Dedifferentiated amniotic fluid mesenchymal stem cell (primary cell): ENCODE results near the gene FAM83E.
A peak's percentile ranks its signal among the peaks of the same experiment; 100 is the strongest.
"Not testable (repeated sequence)": the region's sequence is repeated elsewhere in the genome, so short reads cannot be mapped to it uniquely, and the experiment has no call there.

Experiments
- DNase-seq: peaks from one replicate; pipeline ENCODE4 v3.0.0-alpha.2; 2016; ENCODE audit errors: extremely low spot score

FAM83E gene

DNA sequence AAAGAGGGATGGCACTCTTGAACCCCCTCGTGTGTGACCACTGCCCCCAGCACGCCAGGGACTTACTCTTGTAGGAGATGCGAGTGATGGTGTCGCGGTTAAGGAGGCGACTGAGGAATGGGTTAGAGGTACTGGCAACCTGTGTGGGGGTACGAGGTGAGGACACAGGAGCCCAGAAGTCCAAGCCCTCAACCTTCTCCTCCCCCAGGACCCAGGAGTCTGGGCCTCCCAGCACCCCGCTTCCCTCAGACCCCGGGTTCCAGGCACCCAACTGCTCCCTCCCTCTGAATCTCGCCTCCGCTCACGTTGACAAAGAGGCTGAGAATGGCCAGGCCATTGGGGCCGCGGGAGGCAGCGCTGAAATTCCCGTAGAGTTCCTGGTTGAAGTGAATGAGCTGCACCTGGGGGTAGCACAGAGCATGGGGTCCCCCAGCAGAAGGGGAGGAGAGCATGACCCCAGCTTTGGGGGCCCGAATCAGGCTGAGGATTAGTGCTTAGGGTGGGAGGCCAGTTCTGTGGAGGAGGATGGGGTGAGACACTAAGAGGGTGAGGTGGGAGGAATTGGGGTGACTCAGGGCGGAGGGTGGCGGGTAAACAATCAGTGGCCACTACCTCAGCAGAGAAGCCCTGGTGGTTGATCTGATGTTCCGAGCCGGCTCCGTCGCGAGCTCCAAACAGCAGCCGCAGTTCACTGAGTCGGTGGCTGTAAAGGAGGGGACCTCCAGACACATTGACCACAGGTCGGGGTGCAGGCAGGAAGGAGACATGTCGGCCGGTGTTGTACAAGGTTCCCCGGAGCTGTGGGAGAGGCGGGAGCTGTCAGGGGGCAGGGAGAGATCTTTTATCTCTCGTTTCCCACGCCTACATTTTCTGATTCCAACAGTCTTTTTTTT lies 24.9 kb upstream of the FAM83E start:
- DNase-seq: no peak

DNA sequence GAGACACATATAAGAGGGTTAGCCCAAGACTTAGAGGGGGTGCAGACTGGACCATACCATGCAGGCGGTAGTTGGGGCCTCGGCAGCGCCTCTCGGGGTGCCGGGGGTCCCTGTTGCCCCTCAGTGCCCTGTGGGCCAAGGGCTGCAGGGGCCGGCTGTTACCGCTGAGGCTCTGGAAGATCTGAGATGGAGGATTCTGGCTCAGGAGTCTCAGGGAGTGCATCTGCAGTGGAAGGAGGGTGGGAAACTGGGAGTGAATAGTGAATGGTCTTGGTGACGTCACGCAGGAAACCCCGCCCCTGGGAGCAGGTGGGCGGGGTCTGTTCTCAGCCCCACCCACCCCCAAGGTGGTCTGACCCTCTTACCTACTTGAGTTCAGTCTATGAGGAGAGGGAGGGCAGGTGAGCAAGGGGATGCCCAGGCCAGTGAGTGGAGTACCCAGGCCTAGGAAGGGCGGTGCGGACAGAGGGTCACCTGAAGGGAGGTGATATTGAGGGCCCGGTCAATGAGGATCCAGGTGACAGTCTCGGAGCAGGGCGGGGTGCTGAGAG lies 24.0 kb upstream of the FAM83E start:
- no peak for DNase-seq

DNA sequence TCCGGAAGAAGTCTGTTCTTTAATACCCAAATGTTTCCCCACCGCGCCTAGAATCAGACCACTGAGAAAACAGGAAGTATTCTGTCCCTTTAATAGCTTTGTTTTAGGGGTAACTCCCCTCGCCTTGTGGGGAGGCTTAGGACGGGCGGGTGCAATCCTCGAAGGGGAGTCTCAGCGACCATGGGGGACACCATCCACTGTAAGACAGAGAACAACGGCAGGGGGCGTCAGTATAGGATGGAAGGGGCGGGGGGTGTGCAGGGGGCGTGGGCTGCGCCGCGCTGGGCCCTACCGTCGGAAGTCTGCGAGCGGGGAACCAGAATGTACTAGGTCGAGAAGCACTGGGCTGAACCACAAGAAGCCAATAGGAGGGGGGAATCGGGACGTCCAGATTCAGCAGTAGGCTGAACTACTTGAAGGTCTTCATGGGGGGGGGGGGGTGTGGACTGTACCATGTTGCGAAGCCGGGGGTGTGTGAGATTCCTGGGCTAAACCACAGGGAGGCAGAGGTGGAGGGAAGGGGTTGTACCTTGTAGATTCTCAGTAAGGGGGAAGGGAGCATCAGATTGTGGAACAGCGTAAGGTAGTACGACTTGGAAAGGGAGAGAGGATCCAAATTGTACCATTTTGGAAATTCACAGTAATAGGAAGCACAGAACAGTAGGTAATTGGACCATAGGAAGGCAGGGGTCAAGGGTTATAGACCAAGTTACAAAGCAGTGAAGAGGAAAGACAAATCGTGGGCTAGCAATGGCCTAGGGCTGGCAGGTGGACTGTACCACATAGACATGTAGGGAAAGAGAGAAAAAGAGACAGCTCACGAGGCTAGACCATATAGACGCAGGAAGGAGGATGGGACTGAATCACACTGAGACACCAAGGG lies 23.3 kb upstream of the FAM83E start:
- peak; percentile 94 for DNase-seq

DNA sequence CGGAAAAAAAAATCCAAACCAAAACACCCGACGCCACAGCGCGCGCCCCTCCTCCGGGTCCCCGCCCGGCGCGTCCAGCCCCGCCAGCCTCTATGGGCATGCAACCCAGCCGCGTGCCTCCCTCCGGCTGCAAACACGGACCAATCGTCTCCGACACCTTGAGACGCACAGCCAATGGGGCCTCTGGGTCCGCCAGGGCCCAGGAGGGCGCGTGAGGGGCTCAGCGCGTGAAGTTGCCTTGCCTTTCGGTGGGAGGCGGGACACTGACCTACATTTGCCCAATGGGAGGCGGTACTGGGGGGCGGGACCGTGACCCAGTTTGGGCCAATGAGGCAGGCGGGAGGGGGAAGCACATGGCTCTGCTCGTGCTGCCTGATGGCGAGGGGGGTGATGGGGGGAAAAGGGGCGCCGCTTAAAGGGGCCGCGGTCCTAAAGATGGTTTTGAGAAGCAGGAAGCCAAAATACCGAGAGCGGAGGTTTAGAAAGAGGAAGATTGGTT lies 22.6 kb upstream of the FAM83E start:
- DNase-seq: peak; percentile 98

DNA sequence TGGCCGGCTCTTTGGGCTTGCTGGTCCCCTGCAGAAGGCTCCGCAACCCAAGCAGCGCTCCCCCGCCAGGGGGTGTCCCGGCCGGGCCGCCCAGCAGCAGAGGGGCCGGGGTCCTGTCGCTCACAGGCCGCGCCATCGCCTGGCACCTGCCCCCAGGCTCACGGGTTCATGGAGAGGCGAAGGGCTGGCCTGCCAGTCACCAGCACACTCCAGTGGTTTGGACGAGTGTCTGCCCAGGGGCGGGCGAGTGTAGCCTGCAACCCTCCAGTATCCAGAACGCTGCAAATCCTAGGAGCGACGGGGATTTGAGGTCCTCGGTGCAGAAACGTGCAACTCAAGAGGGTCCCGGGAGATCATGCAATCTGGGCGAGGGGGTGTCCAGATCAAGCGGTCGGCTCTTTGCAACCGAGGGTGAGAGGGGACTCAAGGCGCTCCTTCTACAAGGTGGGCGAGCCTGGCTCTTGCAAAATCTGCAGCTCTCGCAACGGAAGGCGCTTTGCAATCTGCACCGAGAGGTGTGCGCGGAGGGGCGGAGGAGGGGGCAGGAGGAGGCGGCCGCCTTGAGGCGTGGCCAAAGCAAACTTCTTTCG lies 22.1 kb upstream of the FAM83E start, which contains the start of gene DBP:
Gene DBP, minus strand, starts transcription at position 521 of the 590 bp plus-strand sequence. Its CDS starts 385 bp downstream, at position 136.
- no peak for DNase-seq

DNA sequence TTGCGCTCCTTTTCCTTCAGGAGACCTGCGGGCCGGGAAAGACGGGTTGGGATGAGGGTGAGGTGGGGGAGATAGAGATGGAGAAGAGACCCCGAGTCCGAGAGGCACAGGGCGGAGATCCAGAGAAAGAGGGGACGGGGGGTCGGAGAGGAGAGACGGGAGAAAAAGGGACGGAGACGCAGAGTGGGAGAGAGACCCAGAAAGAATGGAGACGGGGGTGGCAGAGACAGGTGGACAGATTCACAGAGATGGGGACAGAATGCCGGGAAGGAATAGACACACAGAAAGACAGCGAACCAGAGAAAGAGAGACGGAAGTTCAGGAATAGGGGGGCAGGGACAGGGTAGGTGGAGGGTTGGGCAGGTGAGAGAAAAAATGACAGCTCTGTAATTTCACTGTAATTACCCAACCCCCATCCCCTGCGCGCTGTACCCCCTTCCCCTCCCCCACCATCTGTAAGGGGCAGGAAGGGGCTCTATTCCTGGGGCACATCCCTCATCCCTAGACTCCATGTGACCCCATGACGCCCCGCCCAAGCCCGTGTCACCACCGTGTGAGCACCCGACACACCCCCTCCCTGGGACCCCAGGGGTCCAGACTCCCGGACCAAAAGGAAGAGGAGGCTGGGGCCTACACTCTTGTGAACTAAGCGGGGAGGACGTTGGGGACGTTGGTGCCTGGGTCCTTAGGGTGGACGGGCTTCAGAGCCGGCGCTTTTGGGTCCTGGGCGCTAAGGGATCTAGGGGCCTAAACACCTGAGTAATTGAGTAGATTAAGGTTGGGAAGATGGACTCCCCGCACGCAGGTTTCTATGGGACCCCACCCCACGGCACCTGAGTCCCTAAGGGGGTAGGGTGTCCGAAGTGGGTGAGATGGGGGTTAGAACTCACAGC lies 21.3 kb upstream of the FAM83E start:
- no peak for DNase-seq

DNA sequence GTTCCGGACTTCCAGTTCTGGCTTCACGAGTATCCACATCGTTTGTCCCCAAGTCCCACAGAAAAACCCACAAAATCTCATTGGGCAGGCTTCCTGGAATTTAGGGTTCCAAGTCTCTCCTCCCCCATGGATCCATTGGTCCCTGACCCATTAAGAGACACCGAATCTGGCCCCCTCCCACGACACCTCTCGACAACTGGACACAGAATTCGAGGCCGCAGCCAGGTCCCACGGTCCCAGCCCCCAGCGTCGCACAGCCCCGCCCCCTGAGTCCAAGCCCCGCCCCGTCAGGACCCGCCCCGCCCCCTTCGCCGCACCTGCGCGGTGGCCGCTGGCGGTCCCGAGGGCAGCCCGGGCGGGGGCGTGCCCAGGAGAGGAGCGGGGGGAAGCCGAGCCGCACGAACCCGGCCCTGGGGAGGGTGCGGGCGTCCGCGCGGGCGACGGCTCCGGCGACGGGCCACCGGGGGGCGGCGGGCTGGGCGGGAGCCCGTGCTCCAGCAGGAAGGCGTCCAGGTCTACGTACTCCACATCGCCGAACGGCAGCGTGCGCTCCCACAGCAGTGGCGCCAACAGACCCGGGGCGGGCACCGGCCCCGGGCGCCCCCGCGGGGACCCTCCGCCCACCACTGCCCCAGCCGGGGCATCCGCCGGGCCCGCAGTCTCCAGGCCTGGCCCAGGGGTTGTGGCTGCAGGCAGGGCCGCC lies 20.5 kb upstream of the FAM83E start:
- no peak for DNase-seq

DNA sequence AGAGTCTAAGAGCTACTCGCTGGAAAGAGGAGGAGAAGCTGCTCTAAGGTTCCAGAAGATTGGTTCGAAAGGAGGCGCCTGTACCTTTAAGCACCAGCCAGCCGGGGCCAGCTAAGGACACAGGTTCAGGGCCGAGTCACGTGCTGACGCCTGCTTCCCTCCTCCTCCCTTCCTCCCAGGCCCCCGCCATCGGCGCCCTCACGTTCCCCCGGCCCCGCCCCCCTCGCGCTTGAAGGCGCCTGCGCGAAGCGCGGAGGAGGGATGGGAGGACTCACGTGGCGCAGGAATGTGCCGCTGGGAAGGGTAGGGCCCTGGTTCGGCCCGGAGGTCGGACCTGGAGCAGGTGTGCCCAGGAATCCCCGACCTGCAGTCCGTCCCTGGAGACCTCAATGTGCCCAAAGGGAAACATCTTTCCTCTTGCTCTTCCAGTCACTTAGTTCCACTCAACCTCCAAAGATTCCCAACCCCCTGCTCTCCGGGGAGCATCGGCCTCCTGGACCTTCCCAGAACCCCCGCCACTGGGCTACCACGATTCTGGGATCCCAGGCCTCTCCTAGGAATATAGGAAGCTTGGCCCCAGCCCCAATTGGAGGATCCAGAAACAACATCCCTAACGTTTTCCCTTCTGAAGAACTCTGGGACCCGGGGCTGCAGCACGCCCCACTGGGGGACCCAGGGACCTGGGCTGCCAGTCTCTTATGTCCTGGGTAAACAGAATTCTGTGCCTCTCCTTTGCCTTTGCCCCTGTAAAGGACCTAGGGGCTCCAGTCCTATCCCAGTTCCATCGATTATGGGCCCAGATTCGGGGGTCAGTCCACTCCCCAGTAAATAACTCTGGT lies 19.8 kb upstream of the FAM83E start:
- DNase-seq: peak; percentile 74

DNA sequence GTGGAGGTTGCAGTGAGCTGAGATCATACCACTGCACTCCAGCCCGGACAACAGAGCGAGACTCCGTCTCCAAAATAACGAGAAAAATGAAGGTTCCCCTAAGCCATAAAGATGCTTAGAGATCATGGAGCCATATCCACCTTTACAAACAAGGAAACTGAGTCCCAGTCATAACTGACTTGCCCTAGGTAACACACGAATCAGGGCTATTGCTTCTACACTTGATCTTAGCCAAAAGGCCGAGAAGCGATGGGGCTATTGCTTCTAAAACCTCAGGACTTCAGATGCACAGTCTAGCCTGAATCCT lies 19.1 kb upstream of the FAM83E start:
- no peak for DNase-seq

DNA sequence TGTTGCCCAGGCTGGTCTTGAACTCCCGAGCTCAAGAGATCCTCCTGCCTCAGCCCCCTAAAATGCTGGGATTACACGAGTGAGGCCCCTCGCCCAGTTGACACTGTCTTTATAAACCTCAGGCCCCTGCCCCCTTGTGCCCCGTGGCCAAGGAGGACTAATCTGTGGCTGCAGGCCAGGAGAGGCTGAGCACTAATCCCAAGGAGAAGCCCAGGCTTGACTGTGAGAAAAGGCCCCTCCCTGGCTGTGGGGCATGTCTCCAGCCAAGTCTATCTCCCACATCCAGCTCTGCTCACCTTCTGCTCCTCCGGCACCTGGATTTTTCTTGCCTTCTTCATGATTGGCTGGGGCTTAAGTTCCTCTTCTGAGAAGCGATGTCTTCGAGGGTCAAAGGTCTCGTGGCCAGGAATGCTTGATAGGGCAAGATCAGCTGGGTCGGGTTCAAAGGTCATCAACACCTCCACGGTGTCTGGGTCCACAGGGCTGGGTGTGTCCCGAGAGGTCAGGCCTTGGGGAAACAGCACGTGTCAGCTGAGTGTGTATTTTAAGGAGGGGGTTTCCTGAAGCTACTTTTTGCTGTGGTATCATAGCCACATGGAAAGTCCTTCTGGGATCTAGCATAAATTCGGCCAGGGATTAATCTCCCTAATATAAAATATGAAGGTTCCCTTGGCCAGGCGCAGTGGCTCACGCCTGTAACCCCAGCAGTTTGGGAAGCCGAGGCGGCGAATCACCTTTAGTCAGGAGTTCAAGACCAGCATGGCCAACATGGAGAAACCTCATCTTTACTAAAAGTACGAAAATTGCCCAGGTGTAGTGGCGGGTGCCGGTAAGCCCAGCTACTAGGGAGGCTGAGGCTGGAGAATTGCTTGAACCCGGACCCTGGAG lies 18.5 kb upstream of the FAM83E start:
- DNase-seq: no peak

DNA sequence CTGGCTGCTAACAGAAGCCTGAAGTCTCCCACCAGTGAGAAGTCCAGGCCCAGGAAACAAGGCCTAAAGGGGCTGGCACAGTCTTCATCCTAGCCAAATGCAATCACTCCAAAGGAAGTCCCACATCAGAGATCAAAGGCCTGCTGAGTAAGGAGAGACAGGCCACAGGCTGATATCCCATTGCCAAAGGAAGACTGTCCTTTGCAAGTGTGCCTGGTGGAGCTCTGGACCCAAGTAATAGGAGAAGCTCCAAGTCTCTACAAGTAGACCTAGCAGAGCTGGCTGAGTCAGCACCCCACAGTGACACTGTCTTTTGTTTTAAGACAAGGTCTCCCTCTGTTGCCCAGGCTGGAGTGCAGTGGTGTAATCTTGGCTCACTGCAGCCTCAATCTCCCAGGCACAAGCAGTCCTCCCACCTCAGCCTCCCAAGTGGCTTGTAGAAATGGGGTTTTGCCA lies 17.8 kb upstream of the FAM83E start:
- no peak for DNase-seq

DNA sequence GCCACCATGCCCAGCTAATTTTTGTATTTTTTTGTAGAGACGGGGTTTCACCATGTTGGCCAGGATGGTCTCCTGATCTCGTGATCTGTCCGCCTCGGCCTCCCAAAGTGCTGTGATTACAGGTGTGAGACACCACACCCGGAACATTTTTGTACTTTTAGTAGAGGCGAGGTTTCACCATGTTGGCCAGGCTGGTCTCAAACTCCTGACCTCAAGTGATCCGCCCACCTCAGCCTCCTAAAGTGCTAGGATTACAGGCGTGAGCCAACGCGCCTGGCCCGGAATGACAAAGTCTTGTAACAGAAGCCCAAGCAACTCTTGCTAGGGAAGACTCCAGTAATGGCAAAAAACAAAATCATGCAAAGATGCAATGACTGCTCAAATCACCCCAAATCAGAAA lies 17.4 kb upstream of the FAM83E start:
- DNase-seq: not testable (repeated sequence)

DNA sequence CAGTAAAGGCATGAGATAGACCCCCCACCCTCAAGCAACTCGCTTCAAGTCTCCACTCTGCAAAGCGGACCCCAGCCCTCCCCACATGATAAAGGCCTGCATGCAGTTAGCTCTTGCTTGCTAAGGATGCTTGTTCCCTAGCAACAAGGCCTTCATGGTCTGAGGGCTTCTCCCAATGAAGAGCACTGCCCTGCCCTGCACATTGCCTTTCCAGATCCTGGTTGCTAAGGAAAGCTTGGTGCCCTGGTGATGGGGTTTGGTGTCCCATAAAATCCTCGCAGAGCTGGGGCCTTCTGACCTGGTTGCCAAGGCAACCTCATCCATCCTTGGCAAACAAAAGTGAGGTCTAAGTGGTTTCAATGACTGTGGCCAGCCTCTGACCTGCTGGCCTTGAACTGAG lies 16.3 kb upstream of the FAM83E start:
- DNase-seq: no peak

DNA sequence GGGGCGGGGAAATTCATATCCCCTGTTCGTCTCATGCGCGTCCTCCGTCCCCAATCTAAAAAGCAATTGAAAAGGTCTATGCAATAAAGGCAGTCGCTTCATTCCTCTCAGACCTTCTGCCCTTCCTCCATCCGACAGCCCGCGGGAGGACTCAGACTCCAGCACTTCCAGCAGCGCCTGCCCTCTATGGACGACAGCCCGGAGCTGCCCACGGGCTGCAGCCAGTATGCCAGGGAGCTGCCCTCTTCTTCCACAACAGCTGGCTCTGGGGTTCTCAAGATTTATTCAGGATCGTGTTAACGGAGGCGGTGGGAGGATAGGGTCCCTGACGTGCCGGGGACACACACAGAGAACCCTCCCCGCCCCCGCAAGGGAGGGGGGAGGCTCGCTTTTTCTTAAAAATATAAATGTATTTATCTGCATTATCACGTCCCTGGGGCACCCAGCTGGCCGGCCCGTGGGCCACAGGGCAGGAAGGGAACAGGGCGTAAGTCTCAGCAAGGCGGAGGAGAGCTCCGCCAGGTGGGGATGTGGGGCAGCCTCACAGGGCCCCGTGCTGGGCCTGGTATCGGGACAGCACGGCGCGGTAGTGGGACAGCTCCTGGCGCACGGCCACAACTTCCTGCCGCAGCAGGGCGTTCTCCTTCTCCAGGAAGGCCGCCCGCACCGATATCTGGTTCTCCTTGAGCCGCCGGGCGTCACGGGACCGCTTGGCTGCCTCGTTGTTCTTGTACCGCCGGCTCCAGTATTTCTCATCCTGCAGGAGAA lies 15.6 kb upstream of the FAM83E start:
- no peak for DNase-seq

DNA sequence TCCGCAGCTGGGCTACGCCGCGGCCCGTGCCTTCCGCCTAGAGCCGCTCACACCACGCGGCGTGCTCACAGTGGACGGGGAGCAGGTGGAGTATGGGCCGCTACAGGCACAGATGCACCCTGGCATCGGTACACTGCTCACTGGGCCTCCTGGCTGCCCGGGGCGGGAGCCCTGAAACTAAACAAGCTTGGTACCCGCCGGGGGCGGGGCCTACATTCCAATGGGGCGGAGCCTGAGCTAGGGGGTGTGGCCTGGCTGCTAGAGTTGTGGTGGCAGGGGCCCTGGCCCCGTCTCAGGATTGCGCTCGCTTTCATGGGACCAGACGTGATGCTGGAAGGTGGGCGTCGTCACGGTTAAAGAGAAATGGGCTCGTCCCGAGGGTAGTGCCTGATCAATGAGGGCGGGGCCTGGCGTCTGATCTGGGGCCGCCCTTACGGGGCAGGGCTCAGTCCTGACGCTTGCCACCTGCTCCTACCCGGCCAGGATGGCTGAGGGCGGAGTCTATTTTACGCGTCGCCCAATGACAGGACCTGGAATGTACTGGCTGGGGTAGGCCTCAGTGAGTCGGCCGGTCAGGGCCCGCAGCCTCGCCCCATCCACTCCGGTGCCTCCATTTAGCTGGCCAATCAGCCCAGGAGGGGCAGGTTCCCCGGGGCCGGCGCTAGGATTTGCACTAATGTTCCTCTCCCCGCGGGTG lies 14.9 kb upstream of the FAM83E start:
- DNase-seq: no peak

DNA sequence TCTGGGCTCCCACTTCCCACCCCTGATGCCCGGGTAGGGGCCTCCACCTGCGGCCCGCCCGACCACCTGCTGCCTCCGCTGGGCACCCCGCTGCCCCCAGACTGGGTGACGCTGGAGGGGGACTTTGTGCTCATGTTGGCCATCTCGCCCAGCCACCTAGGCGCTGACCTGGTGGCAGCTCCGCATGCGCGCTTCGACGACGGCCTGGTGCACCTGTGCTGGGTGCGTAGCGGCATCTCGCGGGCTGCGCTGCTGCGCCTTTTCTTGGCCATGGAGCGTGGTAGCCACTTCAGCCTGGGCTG lies 14.4 kb upstream of the FAM83E start:
- no peak for DNase-seq
